Daoy (cell line): ENCODE results near the gene P2RX3. TPM values are rescaled to one million over a fixed set of nuclear protein-coding genes. Genes with fewer than 3 reads are reported as not detected.
"Not testable (repeated sequence)": the region's sequence is repeated elsewhere in the genome, so short reads cannot be mapped to it uniquely, and the experiment has no call there.

ENCODE experiments used
- DNase-seq: peaks from one replicate; pipeline ENCODE4 v3.0.0-alpha.2; 2015; ENCODE audit warnings: low read depth
- total RNA-seq: library from RNA; depleted of rRNA; stranded (reverse); fragments of >200 nt; shearing (Covaris generic); gene quantifications from 2 replicates; pipeline ENCODE4 v1.2.3, GENCODE V29; 2014; rRNA removed

Gene P2RX3
- total RNA-seq, result not detected in 2 replicates

DNA sequence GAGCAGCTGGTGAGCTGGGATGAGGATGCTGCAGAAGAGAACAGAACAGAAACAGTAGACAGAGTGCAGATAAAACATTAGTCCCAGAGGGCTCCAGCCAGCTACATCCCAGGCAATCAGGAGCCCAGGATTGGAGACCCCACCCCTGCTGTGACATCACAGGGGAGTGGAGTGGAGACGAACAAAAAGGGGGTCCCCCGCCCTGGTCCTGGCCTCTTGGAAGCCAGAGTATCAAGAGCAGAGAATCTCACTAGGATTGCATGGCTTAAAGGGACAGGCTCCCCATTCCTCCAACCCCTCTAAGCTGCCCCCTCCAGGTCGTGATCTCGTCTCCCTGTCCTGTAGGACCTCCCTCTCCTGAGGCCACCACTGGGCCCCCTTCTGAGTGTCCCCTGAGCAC, at the start of gene P2RX3:
Gene P2RX3, plus strand, starts transcription at position 211 of the 400 bp plus-strand sequence. CDS start 199 bp downstream, outside the sequence.
- no peak for DNase-seq

DNA sequence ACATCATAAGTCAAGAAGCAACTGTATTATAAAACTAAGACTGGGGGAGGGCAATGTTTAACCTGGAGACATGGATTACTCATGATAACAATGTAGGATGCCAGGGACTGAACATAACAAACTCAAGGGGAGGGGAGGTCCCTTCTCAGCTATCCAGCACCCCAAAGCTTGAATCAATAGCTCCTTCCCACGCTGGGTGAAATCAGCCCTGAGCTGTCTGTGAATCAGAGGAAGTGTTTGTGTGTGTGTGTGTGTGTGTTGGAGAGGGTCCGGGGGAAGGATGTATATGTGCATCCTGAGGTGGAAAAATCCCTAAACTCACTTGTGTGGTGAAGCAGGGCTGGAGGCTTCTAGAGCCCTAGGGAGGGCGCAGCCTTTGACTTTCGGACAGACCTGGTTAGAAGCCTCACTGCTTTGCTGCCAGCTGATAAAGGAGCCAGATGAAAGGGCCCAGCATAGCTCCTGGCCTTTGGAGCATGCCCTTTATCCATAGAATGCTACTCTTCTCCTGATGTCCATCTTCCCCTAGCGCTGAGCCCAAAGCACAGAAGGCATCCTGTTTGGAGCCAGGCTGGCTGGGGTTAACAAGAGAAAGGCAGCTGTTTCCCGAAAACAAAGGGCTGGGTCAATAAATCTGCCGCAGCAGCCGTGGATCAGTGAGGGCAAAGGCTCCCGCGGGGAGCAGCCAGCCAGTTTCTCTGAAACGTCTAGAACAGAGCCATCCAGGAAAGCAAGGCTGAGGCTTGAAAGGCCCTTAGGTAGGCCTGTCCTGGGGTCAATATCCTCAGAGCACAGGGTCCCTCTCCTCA, 49.2 kb upstream of the P2RX3 start:
- DNase-seq, result peak; percentile 81

DNA sequence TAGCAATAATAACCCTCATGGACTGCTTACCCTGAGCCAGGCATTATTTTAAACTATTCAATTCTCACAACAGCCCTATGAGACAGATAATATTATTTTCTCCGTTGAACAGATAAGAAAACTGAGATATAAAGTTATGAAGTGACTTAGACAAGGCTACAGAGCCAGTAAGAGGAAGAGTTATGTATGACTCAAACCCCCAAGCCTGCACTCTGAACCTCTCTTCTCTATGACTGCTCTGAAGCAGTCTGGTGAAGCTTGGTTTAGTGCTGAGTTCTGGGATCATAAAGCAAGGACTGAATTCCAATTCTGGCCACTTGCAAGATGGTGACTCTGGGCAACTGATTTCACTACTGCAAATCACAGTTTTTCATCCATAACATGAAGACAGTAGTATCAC, 47.9 kb upstream of the P2RX3 start:
- DNase-seq, result no peak

DNA sequence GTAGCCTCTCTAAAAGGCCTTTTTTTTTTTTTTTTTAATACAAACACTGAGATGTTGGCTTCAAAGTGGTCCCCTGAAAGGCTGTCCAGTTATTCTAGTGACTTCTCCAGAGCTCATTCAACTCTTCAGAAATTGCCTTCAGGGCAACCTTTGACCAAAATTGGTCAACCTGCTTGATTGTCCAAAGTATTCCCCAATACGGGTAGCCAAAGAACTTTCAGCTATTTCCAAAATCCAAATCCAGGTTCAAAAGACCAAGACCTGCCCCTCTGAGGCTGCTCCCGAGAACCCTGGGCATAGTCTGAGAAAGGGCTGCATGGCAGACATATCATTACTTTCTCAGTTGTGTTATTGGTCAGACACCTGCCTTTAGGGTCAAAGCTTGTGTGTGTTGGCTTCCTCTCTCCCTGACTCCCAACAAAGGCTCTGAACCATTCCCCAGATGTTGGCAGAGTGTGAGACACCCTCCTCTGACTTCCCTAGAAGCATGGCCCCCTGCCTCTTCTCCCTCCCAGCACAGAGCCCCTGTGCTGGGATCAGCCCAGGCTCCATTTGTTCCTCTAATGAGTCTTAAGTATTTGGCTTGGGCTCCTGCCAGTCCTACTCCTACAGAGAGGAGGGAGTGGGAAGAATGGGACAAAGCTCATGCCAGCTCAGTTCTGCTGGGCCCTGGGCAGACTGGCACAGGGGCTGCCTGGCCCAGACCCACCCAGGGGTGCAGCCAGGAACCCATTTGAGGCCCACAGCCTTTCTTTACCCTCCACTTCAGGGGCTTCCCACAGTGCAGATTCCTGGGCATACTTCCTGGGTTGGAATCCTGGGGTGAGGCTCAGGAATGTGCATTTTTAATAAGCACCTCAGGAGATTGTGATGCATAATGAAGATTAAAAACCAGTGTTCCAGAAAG, 43.7 kb upstream of the P2RX3 start:
- DNase-seq, result peak; percentile 87

DNA sequence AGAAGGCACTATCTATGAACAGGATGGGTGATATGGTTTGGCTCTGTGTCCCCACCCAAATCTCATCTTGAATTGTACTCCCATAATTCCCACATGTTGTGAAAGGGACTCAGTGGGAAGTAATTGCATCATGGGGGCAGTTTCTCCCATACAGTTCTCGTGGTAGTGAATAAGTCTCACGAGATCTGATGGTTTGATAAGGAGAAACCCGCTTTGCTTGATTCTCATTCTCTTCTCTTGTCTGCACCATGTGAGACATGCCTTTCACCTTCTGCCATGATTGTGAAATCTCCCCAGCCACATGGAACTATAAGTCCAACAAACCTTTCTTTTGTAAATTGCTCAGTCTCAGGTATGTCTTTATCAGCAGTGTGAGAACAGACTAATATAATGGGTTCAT, 41.9 kb upstream of the P2RX3 start:
- not testable (repeated sequence) for DNase-seq

DNA sequence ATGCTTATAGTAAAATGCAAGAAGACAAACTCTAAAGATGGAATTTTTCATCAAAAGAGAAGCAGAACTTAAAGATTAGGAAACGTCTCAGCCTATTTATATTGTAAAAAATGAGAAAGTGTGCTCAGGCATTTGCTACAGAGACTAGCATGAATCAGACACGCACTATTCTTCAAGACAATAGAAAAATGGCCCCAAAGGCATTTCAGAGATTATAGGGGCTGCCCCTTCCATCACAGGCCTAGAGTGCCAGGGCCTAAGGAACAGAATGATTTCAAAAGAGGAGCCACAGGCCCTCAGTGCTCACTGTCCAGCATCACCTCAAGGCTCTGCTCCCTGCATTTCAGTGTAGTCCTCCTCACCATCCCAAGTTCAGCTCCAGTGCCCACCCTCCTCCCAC, 40.9 kb upstream of the P2RX3 start:
- no peak for DNase-seq

DNA sequence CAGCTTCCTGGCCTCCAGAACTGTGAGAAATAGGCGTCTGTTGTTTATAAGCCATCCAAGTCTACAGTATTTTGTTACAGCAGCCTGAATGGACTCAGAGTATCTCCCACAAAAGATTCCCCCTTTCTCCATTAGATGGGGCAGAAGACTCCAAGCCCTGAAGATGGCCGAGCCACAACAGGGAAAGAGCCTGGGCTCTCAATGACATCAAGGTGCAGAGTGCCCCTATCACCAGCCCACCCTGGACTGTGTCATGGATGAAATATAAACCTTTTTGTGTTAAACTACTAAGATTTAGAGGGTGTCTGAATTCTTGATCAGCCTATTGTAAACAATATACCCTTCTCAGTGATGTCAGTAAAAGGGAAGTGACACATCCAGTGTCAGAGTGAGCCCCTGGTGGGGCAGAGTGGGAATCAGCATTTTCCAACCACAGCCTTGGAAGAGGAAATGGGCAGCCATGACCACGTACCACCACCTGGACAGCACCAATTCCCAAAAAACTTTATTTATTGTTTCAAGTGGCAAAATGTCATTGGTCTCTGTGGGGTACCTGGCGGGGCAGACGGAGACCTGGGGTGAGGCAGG, 38.9 kb upstream of the P2RX3 start:
- no peak for DNase-seq

DNA sequence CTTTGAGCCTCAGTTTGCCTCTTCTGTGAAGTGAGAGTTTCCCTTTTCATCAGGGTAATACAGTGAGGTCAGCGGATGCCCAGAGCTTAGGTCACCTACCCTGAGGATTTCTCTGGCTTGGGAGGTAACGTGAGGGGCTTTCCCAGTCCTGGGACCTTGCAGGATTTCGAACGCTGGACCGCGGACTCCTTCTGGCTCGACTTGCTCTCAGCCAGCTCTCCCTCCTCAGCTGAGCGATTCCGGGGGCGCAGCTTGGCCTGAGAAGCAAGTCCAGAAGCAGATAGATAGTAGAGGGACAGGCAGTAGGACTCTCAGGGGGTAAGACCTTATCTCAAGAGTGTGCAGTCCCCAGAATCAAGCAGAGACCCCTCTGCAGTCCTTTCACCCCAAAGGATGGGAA, 37.4 kb upstream of the P2RX3 start:
- DNase-seq, result no peak

DNA sequence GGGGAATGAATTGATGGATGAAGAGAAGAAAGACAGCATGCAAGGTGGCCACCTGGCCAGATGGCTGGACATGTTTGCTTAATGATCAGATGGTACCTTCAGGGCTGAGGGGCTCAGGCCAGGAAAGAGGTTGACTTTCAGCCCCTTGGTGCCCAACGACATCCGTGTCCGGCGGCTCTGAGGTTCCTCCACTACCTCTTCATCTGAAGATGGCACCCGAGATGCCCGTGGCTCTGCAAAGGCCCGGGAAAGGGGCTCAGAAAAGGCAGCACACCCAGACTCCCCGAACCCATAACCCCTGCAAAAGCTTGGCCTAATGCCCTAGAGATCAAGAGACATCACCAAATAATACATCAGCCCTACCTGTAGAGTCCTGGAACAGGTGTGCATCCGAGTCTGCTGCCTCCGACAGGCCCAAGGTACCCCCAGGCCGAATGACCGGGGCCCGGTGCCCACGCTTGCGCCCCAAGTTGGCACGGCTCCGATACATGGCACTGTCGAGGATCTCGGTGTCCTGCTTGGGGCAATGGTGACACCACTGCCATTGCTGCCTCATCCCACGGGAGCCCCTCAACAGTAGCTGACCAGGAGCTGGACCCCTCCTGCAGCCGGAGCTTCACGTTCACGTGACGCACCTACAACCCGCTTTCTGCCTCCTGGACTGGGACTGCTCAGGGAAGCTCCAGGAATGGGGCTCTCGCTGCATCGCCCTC, 36.3 kb upstream of the P2RX3 start:
- DNase-seq, result no peak

DNA sequence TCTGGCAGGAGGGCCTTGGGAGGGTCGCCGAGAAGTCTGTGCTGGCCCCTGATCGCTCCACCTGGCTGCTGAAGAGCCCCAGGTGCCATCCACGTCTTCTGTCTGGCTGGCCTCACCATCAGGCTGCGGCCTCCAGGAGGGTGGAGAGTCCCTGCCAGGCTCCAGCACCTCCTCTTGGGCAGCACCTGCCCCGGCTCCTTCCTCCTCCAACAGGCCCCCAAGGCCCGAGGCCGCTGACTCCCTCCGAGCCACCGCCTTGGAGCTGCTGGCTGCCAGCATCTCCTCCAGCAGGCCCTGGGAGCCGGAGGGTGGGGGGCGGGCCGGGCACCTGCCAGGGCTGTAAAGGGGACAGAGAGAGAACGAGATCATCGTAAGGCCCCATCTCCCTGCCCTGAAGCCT, 35.7 kb upstream of the P2RX3 start:
- no peak for DNase-seq

DNA sequence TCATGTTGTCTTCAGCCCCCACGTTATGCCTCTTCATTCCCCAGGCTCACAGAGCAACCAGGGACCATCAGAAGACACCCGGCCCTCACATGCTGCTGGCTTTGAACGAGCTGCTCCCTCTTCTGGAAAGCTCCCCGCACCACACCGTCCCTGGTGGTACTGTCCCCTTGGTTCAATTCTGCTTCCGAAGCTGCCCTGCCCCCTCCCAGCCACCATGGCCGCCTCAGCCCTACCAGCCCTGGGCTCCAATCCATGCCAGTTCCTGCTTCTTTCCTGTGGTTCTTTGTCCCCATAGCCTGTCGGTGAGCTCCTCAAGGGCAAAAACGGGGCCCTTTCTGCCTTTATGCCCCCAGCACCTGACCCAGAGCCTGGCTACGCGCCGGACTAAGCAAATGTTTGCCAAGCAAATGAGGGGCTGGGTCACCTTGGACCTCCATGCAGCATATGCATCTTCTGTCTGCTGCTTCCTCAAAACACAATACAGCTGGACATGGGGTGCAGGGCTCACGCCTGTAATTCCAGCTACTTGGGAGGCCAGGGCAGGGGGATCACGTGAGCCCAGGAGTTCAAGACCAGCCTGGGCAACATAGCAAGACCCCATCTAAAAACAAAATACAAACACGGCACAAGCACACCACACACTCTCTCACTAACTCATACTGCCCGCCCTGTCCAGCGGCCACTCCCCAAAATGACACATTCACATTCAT, 34.7 kb upstream of the P2RX3 start:
- no peak for DNase-seq

DNA sequence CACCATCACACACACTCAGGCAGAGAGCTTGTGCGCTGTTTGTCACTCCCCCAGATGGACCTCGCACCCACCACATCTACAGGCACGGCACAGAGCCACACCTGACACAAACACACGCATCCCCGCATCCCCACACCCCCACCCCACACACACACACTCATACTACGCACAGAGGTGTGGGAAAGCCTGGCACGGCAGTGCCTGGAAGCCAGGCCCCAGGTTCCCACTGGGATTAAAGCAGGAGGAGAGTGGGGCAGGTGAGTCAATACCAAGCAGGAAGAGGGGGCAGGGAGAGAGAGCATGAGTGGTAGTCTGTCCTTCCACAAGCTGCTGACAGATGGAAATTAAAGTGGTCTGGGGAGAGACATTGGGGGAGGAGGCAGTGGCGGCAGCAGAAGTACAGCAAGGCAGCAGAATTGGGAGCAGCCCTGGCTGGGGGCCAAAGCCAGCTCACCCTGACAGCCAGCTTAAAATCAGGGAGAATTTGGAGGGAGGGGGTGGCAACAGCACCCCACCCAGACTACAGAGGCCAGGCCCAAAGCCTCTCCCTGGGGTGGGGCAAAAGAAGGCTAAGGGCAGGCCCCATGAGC, 34.1 kb upstream of the P2RX3 start:
- peak; percentile 75 for DNase-seq

DNA sequence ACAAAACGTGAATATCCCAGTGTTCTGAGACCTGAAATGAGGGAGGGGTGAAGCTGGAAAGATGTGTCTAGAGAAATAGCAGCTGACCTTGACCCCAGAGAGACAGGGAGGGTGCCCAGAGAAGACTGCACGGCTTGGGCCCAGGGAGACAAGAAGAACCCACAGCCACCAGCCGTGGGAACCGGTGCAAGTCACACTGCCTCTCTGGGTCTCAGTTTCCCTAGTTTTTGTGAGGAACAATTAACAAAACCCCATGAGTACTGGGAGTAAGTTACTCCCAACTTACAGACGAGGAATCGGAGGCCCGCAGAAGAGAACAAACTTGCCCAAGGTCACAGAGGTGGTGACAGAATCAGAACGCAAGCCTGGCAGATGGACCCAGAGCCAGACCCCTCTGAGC, 32.6 kb upstream of the P2RX3 start:
- DNase-seq, result no peak

DNA sequence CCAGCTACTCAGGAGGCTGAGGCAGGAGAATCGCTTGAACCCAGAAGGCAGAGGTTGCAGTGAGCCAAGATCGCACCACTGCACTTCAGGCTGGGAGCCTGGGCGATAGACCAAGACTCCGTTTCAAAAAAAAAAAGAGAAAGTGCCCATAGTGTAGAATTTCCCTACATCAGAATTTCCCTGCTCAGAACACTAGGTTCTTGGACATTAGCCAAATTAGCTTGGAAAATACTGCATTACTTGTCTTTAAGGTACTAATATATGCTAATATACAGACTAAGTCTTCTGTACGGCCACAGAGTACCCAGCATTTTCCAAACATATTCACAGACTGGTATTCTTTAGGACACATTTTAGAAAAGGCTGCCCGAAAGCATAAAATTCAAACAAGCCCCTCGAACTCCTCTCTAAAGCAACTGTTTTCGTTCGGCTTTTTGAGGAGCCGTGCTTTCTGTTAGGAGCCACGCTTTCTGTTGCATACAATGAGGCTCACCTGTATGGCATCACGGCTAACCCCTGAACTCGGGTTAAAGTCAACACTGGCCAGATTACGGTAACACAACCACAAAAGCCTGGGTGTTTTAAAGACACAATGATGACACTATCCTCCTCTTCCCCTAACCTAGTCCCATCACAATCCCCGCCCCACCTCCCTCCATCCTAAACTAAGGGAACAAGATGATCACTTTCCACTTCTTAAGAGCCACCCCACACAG, 31.8 kb upstream of the P2RX3 start:
- no peak for DNase-seq

DNA sequence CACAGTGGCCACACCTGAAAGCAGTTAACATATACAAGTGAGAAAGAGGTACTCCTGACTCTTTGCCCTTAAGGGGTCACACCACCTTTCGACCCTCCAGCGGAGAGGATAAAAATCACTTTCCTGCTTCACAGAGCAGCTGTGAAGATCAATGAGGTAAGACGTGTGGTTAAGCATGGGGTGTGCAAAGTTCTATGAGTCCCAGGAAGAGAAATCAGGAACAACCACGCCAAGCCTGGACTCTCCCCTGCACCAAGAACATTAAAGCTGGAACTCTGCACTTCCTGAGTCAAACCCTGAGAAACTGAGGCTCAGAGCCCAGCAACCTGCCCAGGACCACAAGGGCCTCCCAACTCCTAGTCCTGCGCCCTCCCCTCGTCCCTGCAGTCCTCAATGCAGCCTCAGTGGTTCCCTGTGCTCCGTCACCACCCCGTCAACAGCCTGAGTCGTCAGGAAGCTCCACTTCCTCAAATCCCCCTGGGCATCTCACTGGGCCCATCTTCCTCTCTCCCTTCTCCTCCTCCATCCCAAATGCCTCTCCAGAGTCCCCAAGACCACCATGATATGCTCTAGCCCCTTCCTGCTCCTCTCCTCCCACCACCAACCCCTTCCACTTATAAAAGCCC, 31.1 kb upstream of the P2RX3 start:
- DNase-seq, result no peak

DNA sequence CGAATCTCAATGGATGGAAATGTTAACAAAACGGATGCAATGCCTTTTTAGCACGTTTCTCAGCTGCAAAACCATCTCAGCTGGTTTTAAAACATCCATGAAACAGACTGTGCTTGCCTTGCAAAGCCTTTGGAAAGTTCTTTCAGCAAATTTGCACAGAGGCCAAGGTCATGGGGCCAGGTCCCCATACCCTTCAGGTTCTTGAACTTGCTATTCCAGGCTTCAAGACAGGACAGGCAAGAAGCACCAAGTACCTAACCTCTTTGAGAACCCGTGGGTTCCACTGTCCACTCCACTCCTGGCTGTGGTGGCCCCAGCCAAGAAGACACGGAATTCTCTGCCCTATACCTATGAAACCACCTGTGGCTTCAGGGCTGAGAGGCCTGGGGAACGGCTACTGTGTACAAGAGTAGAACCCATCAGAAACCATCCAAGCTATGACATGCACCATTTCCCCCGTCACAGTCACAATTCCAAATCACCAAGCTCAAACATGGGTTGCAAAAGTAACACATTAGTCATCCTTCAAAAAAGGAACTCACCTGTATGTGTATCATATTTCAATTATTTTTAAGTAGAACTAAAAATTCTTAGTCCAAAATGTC, 30.4 kb upstream of the P2RX3 start:
- DNase-seq, result no peak

DNA sequence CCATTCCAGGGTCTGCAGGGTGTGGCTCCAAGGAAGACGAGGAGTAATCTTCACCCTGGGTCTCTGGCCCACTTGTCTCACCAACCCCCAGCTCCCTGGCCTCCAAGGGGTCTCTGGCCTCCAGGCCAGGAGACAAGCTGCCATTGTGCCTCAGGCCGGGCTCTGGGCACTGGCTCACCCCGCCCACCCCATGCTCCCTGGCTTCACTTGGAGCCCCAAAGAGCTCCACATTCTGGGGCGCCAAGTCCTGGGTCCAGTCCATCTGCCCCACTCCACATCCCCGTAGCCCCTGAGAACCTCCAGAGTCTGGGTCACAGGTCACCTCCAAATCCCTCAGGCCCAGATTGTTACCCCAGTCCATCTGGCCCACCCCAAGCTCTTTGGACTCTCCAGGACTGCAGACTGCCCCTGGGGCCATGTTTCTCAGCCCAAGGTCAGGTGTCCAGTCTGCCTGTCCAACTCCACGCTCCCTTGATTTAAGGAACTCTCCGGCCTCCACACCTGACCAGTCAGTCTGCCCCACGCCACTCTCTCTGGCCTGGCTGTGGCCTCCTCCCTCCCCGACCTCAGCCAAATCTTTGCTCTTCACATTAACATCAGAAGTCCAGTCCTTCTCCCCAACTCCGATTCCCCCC, 29.6 kb upstream of the P2RX3 start:
- DNase-seq, result no peak
